Smooth muscle cell (in vitro differentiated cells): ENCODE measurements around the gene SLC39A11. TPM values are rescaled to one million over a fixed set of nuclear protein-coding genes. Genes with fewer than 3 reads are reported as not detected.

ENCODE experiments used
- DNase-seq: peaks from one replicate; lab custom pipeline; 2025; ENCODE audit not compliant: unreplicated experiment; lab: John Stamatoyannopoulos, UW
- H2AFZ ChIP-seq: fragments of 200-600 bp; sonication (generic); 2 replicates; pipeline ENCODE4 v1.6.0; 2016; ENCODE audit warnings: antibody characterized with exemption, low read depth, mild to moderate bottlenecking
- H3F3A ChIP-seq: fragments of 200-600 bp; sonication (generic); 2 replicates; pipeline ENCODE4 v1.6.0; 2017; ENCODE audit warnings: antibody characterized with exemption, low read depth
- H3K27ac ChIP-seq: fragments of 200-600 bp; sonication (generic); 2 replicates; pipeline ENCODE4 v1.5.1; 2016; ENCODE audit warnings: low read depth, mild to moderate bottlenecking
- H3K27me3 ChIP-seq: fragments of 200-600 bp; sonication (generic); 2 replicates; pipeline ENCODE4 v1.6.1; 2016; ENCODE audit warnings: low read depth, mild to moderate bottlenecking
- H3K36me3 ChIP-seq: fragments of 200-600 bp; sonication (generic); 2 replicates; pipeline ENCODE4 v1.5.1; 2016; ENCODE audit warnings: low read depth
- H3K4me1 ChIP-seq: fragments of 200-600 bp; sonication (generic); 2 replicates; pipeline ENCODE4 v1.5.1; 2016; ENCODE audit warnings: low read depth
- H3K4me2 ChIP-seq: fragments of 200-600 bp; sonication (generic); 2 replicates; pipeline ENCODE4 v1.6.0; 2016; ENCODE audit warnings: mild to moderate bottlenecking
- H3K4me3 ChIP-seq: fragments of 200-600 bp; sonication (generic); 2 replicates; pipeline ENCODE4 v1.5.1; 2016; ENCODE audit warnings: mild to moderate bottlenecking
- H3K79me2 ChIP-seq: fragments of 200-600 bp; sonication (generic); 2 replicates; pipeline ENCODE4 v1.6.0; 2016; ENCODE audit warnings: low read depth, mild to moderate bottlenecking
- H3K9ac ChIP-seq: fragments of 200-600 bp; sonication (generic); 2 replicates; pipeline ENCODE4 v1.6.0; 2016; ENCODE audit warnings: low read depth
- H3K9me3 ChIP-seq: fragments of 200-600 bp; sonication (generic); replicated peaks from 2 replicates; pipeline ENCODE4 v1.5.1; 2016; ENCODE audit warnings: low read depth
- H4K20me1 ChIP-seq: fragments of 200-600 bp; sonication (generic); 2 replicates; pipeline ENCODE4 v1.6.0; 2016; ENCODE audit warnings: low read depth
- CTCF ChIP-seq: fragments of 200-600 bp; sonication (generic); IDR thresholded peaks from 2 replicates; pipeline ENCODE4 v1.5.1; 2017; ENCODE audit warnings: borderline replicate concordance, mild to moderate bottlenecking, antibody characterized with exemption; ENCODE audit not compliant: insufficient read depth, poor library complexity, severe bottlenecking
- WGBS: methylation state at CpG from one replicate; pipeline ENCODE4 v1.1.7; 2016; ENCODE audit warnings: low lambda C conversion rate; 5-methylcytosine and 5-hydroxymethylcytosine counted together
- polyA plus RNA-seq: library from polyadenylated mRNA; unstranded; fragments of >200 nt; fragmentation: Nextera tagmentation; extraction: Ambion mirVana; gene quantifications from 2 replicates; pipeline ENCODE4 v1.2.1, GENCODE V29; 2016
- total RNA-seq: library from RNA; depleted of rRNA; stranded (reverse); fragments of >200 nt; gene quantifications from 2 replicates; pipeline ENCODE4 v1.2.3, GENCODE V29; 2014

The SLC39A11 gene
- total and polyA plus RNA-seq, 2 experiments from 2014 or later, result 9.2 to 36.7 TPM

DNA sequence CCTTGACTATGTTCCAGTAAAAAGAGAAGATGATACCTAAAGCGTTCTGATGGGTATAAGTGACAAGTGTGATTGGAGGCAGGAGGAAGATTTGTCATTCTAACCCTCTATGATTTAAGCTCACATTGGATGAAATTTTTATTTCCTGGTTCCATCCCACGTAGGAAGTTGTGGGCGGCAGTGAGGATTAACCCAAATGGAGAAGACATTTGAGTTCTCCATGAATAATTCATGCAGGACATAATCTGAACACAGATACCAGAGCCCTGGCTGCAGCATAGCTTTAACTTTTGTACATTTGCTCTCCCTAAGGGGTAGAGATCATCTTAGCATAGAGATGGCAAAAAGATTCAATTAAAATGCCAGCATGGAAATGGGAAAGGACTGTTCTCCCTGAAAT, 146.3 kb downstream of the SLC39A11 start:
- no peaks in the 10 kb centered on the region for H3K79me2 ChIP-seq
- no peak overlapping the region for H3K4me2 ChIP-seq
- no peak for DNase-seq
- H4K20me1 ChIP-seq, result no peaks in the 10 kb centered on the region
- 83% methylated on average over 3 of the region's 3 CpGs for WGBS
- TF ChIP-seq CTCF, result no peak
- H3K27me3 ChIP-seq, result no peaks in the 10 kb centered on the region
- H2AFZ ChIP-seq, result no peak overlapping the region
- H3K9ac ChIP-seq, result no peak overlapping the region
- no peaks in the 10 kb centered on the region for H3K36me3 ChIP-seq
- H3K4me1 ChIP-seq, result peaks cover 5% of the 10 kb centered on the region
- H3K4me3 ChIP-seq, result no peak overlapping the region
- H3F3A ChIP-seq, result no peaks in the 10 kb centered on the region
- no peak overlapping the region for H3K27ac ChIP-seq
- H3K9me3 ChIP-seq, result no peaks in the 10 kb centered on the region

DNA sequence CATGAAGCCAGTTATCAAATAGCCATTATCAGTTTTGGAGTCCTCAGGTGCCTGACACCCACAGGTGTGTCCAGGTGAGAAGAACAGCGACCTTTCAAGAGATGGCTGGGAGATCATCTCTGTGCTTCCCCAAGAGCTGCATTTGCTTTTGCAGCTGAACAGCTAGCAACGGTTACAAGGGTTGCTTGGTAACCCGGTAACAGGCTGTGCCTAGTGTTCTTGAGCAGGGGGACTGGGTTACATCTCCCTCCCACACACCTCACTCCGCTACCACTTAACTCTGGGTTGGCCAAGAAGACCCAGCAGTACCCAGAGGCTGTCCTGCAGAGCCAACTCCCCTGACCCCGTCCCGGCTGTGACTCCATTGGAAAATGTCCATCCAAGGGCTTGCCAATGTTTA, 147.0 kb downstream of the SLC39A11 start:
- no peak for TF ChIP-seq CTCF

GRCh38 chr17:72943826-72944689, 148.4 kb downstream of the SLC39A11 start:
- H3K4me1 ChIP-seq, result peaks cover 5% of the 10 kb centered on the region
- H3K9ac ChIP-seq, result no peak overlapping the region
- H3K36me3 ChIP-seq, result no peaks in the 10 kb centered on the region
- no peak overlapping the region for H3K4me3 ChIP-seq
- H3K79me2 ChIP-seq, result no peaks in the 10 kb centered on the region
- no peaks in the 10 kb centered on the region for H4K20me1 ChIP-seq
- H3K27ac ChIP-seq, result no peak overlapping the region
- H3K9me3 ChIP-seq, result no peaks in the 10 kb centered on the region
- no peak overlapping the region for H3K4me2 ChIP-seq
- no peak overlapping the region for H2AFZ ChIP-seq
- no peak for TF ChIP-seq CTCF
- no peaks in the 10 kb centered on the region for H3K27me3 ChIP-seq
- DNase-seq, result no peak
- 94% methylated on average over 4 of the region's 4 CpGs for WGBS
- no peaks in the 10 kb centered on the region for H3F3A ChIP-seq

More for the DNA sequence above, 147.0 kb downstream of the SLC39A11 start:
- WGBS, result 92% methylated on average over 6 of the region's 6 CpGs
- no peaks in the 10 kb centered on the region for H3F3A ChIP-seq
- no peaks in the 10 kb centered on the region for H3K79me2 ChIP-seq
- no peaks in the 10 kb centered on the region for H3K9me3 ChIP-seq
- H3K36me3 ChIP-seq, result no peaks in the 10 kb centered on the region
- H3K9ac ChIP-seq, result no peak overlapping the region
- peaks cover 5% of the 10 kb centered on the region for H3K4me1 ChIP-seq
- no peak for DNase-seq
- no peak overlapping the region for H3K27ac ChIP-seq
- H3K4me3 ChIP-seq, result no peak overlapping the region
- no peak overlapping the region for H2AFZ ChIP-seq
- no peak overlapping the region for H3K4me2 ChIP-seq
- no peaks in the 10 kb centered on the region for H3K27me3 ChIP-seq
- no peaks in the 10 kb centered on the region for H4K20me1 ChIP-seq

DNA sequence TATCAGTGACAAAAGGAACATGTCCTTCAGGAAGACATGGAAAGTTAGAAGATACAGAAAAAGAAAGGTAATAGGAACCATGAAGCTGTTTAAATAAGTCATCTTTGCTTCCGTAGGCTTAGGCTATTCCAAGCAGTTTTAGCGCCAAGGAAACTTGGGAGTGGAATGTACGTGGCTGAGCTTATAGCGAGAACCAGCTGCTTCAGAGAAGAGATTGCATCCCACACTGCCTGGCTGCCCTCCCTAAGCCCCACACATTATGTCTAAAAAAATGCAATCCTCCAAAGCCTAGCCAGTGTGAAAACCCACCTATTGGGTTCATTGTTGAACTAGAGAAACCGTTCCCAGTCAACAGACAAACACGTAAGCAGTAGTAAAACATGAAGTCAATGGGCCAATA, 149.9 kb downstream of the SLC39A11 start:
- Histone ChIP-seq H3F3A (no peaks in the 10 kb centered on the region), H3K36me3 (no peaks in the 10 kb centered on the region), H3K9me3 (no peaks in the 10 kb centered on the region), H3K79me2 (no peaks in the 10 kb centered on the region), H4K20me1 (no peaks in the 10 kb centered on the region), H3K4me1 (peaks cover 5% of the 10 kb centered on the region), H3K4me2 (no peak overlapping the region), H3K4me3 (no peak overlapping the region), H3K9ac (no peak overlapping the region), H3K27me3 (no peaks in the 10 kb centered on the region), H3K27ac (no peak overlapping the region), H2AFZ (no peak overlapping the region)
- WGBS, result 90% methylated on average over 6 of the region's 6 CpGs
- no peak for DNase-seq
- TF ChIP-seq CTCF, result no peak
